GM21576 (cell line): ENCODE data around the gene SCIN.
"Not testable (repeated sequence)": the region's sequence is repeated elsewhere in the genome, so short reads cannot be mapped to it uniquely, and the experiment has no call there.

Source experiments
- ATAC-seq: cut with Tn5 transposase; IDR thresholded peaks from one replicate; pipeline ENCODE4 v1.9.1; 2021; ENCODE audit warnings: mild to moderate bottlenecking, moderate library complexity; ENCODE audit not compliant: unreplicated experiment

Gene SCIN

DNA sequence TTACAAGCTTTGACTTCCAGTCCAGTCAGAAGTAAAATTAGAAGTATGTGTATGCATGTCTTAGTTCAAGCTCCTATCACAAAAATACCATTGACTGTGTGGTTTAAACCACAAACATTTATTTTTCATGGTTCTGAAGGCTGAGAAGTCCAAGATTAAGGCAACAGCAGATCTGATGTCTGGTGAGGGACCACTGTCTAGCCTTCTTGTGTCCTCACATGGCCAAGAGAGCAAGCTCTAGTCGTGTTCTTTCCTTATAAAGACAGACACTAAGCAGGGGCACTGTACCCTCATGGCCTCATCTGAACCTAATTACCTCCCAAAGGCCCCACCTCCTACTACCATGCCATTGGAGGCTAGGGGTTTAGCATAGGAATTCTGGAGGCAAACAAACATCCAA lies 75.6 kb downstream of the SCIN start:
- no peak for ATAC-seq

GRCh38 chr7:12647364-12648219 lies 77.1 kb downstream of the SCIN start:
- ATAC-seq: no peak

DNA sequence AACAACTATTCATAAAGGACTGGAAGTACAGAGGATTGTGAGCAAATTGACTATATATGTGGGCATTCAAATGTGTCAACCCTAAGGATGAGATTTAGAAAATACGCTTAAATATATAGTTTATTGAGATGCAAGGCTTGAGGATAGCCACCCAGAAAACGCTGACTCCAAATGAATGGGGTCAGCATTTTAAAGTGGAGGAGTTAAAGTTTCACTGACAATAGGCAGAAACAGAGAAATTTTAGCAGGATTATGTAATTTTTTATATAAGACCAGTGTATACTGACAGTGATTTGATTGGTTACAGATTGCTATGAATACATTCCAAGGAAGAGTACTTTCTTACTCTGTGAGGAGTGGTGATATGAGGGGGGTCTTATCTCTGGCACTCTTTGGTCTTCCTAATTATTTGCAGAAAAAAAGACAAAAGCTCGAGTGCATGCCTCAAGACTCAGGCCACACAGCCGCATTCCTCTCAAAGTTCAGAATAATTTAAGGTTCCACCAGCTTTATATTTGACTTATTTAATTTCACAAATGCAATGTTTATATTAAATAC lies 78.3 kb downstream of the SCIN start:
- ATAC-seq: no peak

GRCh38 chr7:12649348-12649747 lies 78.8 kb downstream of the SCIN start:
- ATAC-seq: no peak

DNA sequence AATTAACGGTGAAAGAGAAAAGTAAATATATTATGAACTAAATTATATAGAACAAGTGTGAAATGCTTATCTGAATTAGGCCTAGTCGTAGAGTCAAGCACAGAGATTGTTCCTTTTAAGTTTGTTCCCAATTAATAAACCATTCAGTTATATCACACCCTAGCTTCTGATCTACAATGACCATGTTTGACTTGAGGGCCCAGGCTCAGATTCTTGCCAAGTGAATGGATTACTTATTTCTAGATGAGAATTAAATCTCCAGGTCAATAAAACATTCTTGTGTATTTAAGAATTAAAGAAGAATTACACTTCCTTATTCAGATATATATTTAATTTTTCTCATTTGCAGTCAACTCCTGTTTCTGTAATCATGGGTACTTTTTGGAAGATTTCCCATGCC lies 79.6 kb downstream of the SCIN start:
- ATAC-seq: no peak

DNA sequence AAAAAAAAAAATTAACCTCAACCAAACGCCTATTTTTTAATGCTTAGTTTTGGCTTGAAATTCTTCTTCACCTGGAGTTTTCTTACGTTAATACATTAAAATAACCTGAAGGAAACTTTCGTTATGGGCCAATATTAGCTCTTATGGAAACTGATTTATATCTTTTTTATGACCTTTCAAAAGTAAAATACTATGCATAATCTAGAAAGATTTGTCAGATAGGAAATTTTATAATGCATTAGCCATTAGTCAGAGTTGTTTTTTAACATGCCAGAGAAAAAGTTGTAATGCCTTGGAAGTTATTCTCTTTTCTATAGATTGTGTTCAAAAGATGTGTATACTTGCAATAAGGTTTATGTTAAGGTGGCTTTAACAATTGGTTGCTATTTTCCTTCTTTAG lies 82.6 kb downstream of the SCIN start:
- ATAC-seq: no peak

DNA sequence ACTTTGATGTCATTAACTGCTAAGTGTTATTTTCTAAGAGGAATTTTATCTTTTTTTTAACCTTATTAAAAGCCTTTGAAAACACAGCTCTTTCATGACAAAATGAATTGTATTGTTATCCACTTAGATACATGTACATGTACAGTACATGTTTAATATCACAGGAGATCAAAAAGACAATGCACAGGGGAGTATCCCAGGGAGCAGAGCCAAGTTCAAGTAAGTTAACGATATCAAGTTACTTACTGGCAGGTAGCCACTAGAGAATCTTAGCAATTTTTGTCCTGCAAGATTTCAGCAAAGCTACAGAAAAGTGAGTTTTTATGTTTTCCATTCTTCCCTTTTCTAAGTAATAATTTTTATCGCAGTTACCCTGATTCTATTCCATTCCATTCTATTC lies 83.0 kb downstream of the SCIN start:
- no peak for ATAC-seq

- no peak for ATAC-seq
Measured at GRCh38 chr7:12655161-12655560, 84.6 kb downstream of the SCIN start.

DNA sequence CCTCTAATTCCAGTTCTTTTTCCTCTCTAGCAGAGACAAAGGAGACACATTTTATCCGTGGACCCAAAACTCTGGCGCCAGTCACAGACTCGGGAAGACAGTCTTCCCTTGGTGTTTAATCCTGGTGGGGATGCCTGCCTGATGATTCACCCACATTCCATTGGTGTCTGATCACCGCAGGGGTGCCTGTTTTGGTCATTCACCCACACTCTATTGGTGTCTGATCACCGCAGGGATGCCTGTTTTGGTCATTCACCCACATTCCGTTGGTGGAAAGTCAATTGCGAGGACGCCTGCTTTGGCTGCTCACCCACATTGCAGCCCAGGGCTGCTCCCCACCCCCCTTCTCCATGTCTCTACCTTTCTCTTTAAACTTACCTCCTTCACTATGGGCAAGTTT lies 89.9 kb downstream of the SCIN start:
- ATAC-seq: not testable (repeated sequence)

GRCh38 chr7:12660986-12661385 lies 90.5 kb downstream of the SCIN start:
- ATAC-seq: not testable (repeated sequence)

DNA sequence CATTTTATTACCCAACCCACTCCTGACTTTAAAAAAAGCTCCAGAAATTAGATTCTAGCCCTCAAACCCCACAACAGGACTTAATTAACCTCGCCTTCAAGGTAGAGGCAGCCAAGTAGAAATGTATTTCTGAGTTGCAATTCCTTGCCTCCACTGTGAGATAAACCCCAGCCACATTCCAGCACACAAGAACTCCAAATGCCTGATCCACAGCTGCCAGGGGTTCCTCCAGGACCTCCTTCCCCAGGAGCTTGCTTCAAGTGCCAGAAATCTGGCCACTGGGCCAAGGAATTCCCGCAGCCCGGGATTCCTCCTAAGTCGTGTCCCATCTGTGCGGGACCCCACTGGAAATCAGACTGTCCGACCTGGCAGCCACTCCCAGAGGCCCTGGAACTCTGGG lies 91.1 kb downstream of the SCIN start:
- ATAC-seq: no peak

- no peak for ATAC-seq
Measured at GRCh38 chr7:12670000-12670729, 99.6 kb downstream of the SCIN start.

- ATAC-seq: no peak
Measured at GRCh38 chr7:12670743-12671520, 100.4 kb downstream of the SCIN start.

DNA sequence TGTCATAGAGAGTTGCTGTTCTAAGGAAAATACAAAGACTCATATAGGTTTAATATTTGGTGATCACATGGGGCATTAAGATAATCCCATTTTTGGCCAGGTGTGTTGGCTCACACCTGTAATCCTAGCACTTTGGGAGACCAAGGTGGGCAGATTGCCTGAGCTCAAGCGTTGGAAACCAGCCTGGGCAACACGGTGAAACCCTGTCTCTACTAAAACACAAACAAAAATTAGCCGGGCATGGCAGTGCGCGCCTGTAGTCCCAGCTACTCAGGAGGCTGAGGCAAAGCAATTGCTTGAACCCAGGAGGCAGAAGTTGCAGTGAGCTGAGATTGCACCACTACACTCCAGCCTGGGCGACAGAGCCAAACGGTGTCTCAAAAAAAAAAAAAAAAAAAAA lies 102.9 kb downstream of the SCIN start:
- not testable (repeated sequence) for ATAC-seq

- ATAC-seq: no peak
Measured at GRCh38 chr7:12674053-12674452, 103.5 kb downstream of the SCIN start.

- no peak for ATAC-seq
Measured at GRCh38 chr7:12674861-12675260, 104.3 kb downstream of the SCIN start.

GRCh38 chr7:12683678-12684585 lies 113.4 kb downstream of the SCIN start:
- ATAC-seq: no peak

DNA sequence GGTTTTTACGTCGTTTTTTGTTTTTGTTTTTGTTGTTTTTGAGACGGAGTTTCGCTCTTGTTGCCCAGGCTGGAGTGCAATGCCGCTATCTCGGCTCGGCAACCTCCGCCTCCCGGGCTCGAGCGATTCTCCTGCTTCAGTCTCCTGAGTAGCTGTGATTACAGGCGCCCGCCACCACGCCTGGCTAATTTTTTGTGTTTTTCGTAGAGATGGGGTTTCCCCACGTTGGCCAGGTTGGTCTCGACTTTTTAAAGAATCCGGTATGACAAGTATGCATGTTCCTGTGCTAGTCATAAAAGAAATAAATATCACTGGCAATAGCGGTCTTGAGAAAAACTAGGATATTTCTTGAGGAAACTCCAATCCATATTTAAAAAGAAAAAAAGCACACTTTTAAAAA lies 114.2 kb downstream of the SCIN start:
- ATAC-seq: no peak

DNA sequence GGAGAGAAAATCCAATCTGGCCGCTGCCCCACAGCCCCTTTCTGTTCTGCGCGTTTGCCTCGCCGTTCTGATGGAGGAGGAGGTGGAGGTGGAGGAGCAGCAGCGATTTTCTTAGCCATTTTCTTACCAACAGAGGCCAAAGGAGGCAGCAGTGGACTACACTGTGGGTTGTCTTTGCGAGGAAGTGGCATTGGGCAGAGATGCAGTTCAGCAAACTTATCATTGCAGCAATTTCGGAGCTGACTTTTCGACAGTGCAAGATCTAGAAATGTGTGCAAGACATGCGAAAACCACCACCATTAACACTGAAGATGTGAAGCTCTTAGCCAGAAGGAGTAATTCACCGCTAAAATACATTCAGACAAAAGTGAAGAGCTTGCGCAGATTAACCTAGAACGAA lies 115.0 kb downstream of the SCIN start:
- ATAC-seq: no peak

DNA sequence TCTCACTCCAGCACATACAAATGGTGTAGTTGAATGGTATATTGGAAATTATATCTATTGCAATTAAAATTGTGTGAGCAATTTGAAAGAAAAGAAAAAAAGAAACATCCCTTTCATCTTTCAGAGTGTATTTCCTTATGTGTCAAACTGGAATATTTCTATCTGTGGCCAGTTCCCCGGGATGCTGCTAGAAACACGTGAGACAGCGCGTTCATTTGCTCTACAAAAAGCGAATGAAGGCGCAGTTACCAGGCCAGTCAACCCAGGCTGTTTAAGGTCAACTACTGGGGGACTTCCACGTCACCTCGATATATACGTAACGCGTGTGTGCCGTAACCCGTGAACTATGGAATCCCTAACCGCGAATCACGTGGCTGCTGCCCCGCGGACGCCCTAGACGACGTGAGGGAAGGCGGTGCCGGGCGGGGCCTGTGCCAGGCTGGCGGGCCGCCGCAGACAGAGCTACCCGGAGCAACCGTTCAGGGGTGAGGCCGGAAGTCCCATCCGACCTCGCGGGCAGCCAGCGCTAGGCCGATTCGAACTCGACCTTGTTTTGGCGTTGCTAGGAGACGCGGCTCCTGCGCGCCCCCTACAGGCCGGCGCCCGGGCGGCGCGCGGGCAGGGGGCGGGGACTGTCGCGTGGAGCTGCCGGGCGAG lies 115.8 kb downstream of the SCIN start:
- ATAC-seq: peak; percentile 84
